HUES64 (cell line): Measurements from ENCODE around the gene PSTPIP1.
A peak's percentile ranks its signal among the peaks of the same experiment; 100 is the strongest.

Experiments used
- H3K27ac ChIP-seq: 2 replicates; pipeline ENCODE4 v1.7.0; 2013; ENCODE audit warnings: low read depth, low read length, inconsistent platforms
- H3K27me3 ChIP-seq: 2 replicates; pipeline ENCODE4 v1.6.1; 2013; ENCODE audit warnings: mild to moderate bottlenecking, low read length; ENCODE audit not compliant: insufficient read depth
- H3K36me3 ChIP-seq: 2 replicates; pipeline ENCODE4 v1.6.1; 2013; ENCODE audit warnings: mild to moderate bottlenecking, low read length; ENCODE audit not compliant: insufficient read depth
- H3K4me1 ChIP-seq: 2 replicates; pipeline ENCODE4 v1.6.1; 2013; ENCODE audit warnings: mild to moderate bottlenecking, low read length, moderate library complexity; ENCODE audit not compliant: insufficient read depth
- H3K4me3 ChIP-seq: 2 replicates; pipeline ENCODE4 v1.5.1; 2013; ENCODE audit warnings: mild to moderate bottlenecking, low read length, moderate library complexity
- H3K9ac ChIP-seq: 2 replicates; pipeline ENCODE4 v1.6.1; 2013; ENCODE audit warnings: mild to moderate bottlenecking, low read depth, low read length
- H3K9me3 ChIP-seq: 2 replicates; pipeline ENCODE4 v1.6.1; 2013; ENCODE audit warnings: low read depth, low read length; ENCODE audit not compliant: insufficient read depth
- WGBS: fragments of 150-250, 120-280 bp; methylation state at CpG from one replicate; pipeline ENCODE4 v1.1.7; 2013; ENCODE audit warnings: missing lambda C conversion rate; 5-methylcytosine and 5-hydroxymethylcytosine counted together

The PSTPIP1 gene

DNA sequence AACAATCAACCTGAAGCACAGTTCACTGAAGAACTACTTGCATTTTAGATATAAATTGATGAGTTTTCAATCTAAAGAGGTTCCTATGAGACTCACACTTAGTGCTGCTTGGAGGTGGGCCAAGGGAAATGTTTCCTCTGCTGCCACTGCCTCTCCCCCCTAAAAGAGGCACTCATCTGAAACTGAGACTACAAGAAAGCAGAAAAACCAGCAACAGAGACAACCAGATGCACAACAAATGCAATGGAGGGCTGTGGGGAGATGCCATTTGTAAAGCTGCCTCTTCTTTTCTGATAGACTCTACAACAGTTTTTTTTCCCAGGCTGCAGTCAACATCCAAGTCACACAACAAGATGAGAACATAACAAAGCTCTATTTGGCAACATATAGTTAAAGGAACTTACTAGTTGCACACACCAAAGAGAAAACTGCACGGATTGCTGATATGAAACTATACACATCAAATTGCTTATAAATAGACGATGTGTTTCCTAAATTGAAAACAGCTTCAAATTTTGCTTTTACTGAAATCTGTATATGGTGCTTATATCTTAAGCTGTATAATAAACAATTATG is 64.9 kb downstream of the PSTPIP1 start:
- Histone ChIP-seq H3K36me3 (peaks cover 7% of the 10 kb centered on the region; the same call in 1 of the 2 replicates), H3K27ac (no peak overlapping the region), H3K9ac (no peak overlapping the region), H3K4me3 (no peak overlapping the region), H3K9me3 (no peaks in the 10 kb centered on the region), H3K27me3 (no peaks in the 10 kb centered on the region), H3K4me1 (peaks cover 30% of the 10 kb centered on the region)
- WGBS: 100% methylated on average over 2 of the region's 2 CpGs

DNA sequence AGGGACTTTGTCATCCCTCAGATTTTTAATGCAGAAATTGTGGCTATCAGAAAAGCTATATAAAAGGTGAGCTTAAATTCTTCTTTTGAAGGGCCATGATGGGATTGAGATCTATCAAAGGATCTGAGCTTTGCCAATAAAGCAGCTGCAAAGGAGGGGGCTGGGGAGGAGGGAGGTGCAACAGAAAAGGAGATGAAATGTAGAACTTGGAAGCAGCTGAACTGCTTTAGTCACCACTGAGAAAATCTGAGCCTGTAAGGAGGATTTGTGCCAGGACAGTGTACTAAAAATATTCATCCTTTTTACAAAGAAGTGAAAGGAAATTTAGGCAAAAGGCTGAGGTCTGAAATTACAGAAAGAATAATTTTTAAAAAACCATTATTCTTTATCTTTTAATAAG is 65.6 kb downstream of the PSTPIP1 start:
- Histone ChIP-seq H3K9me3 (no peaks in the 10 kb centered on the region), H3K9ac (no peak overlapping the region), H3K4me3 (no peak overlapping the region), H3K27ac (no peak overlapping the region), H3K4me1 (peaks cover 30% of the 10 kb centered on the region), H3K27me3 (no peaks in the 10 kb centered on the region), H3K36me3 (peaks cover 6% of the 10 kb centered on the region; the same call in 1 of the 2 replicates)

DNA sequence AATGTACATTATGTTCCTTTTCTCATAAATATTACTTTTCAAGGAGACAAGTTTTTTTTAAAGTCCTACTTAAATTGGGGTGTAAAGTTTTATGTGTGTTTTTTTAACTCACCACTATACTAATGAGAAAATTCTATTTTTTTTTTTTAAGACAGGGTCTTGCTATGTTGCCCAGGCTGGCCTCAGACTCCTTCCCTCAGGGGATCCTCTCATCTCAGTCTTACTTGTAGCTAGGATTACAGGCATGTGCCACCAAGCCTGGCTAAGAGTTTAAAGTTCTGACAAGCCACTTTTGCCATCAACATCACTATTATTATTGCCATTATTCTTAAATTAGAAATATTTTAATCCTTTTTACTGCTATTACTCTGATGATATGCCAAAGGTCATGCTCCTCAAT is 68.3 kb downstream of the PSTPIP1 start:
- no peak overlapping the region for H3K27ac ChIP-seq
- H3K27me3 ChIP-seq: no peaks in the 10 kb centered on the region
- no peak overlapping the region for H3K9ac ChIP-seq
- H3K4me3 ChIP-seq: no peak overlapping the region
- H3K9me3 ChIP-seq: no peaks in the 10 kb centered on the region
- H3K36me3 ChIP-seq: no peaks in the 10 kb centered on the region
- peaks cover 22% of the 10 kb centered on the region for H3K4me1 ChIP-seq

DNA sequence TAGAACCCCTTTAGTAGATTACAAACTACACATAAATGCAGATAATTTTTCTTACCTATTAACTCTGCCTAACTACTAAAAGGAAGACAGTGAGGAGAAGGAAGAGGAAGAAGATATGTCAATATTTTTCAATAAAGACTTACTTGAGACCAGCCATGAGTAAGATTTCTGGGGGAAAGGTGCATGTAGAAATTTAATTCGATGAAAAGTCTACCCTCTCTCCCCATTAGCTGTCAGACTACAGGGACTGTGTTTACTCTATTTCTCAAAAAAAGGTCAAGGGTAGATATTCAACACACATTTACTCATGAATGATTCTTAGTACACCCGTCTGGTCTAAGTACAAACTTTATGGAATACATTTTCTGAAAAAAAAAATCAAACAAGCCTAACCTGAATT is 69.1 kb downstream of the PSTPIP1 start:
- H3K9ac ChIP-seq: no peak overlapping the region
- no peaks in the 10 kb centered on the region for H3K27me3 ChIP-seq
- no peak overlapping the region for H3K27ac ChIP-seq
- peaks cover 22% of the 10 kb centered on the region for H3K4me1 ChIP-seq
- peaks cover 5% of the 10 kb centered on the region; the same call in 1 of the 2 replicates for H3K36me3 ChIP-seq
- no peak overlapping the region for H3K4me3 ChIP-seq
- WGBS: 82% methylated on average over 1 of the region's 2 CpGs
- H3K9me3 ChIP-seq: no peaks in the 10 kb centered on the region

DNA sequence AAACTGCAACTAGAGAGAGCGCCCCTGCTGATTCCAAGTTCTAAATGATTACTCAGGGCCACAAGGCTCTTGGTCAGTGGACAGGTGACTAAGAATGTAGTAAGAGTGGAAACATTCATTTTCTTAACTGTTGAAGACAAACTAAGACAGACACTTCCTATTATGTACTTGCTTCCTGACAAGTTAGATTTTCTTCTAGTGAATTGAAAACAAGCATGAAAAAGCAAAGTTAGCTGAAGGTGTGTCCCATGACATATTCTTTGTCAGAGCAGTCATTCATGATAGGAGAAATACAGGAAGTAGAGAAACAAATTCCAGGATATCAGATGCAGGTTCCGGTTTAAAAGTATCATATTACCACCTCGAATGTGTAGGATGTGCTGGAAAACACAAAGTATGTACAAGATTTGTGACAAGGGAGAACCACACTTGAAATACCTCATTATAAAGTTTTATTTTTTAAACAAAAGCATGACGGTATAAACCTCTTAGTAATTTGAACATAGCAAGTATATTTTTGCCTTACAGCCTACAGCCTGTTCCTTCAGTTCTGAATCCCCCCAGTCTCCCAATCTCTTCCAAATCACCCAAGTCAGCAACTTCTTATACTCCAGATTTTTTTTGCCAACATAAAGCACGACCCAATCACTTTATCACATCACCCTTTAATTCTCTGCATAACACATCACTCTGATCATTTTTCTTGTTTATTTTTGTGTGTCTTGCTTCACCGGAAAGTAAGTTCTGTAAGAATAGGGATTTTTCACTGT is 69.8 kb downstream of the PSTPIP1 start:
- H3K4me3 ChIP-seq: no peak overlapping the region
- H3K9ac ChIP-seq: no peak overlapping the region
- H3K36me3 ChIP-seq: peaks cover 7% of the 10 kb centered on the region; the same call in 1 of the 2 replicates
- H3K4me1 ChIP-seq: peaks cover 26% of the 10 kb centered on the region
- no peak overlapping the region for H3K27ac ChIP-seq
- 80% methylated on average over 4 of the region's 6 CpGs for WGBS
- H3K9me3 ChIP-seq: no peaks in the 10 kb centered on the region
- peaks cover 1% of the 10 kb centered on the region for H3K27me3 ChIP-seq

DNA sequence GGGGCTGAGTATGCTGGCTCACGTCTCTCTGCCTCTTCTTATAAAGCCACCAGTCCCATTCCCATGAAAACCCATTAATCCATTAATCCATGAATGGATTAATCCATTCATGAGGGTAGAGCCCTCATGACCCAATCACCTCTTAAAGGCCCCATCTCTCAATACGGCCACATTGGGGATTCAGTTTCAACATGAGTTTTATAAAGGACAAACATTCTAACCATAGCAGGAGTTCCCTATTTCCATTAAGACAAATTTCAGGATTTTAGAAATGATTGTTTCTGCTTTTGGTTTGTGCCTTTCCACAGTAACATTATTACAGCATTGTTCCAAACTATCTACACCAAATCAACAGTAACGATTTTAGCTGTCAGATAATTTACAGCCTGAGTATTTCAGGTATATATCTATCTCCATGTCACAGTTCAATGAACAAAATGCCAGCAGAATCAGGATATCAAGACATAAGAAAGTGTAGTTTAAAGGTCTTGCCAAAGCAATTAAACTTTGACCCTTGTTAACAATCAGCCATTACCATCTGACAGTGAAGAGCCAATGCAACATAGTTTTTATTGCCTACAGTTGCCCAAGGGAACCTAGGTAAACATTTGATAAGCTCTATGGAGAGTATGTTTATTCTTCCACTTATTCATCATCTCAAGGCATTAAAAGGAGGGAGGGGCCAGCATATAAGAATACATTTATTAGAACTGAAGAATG is 72.2 kb downstream of the PSTPIP1 start:
- Histone ChIP-seq H3K9me3 (no peaks in the 10 kb centered on the region), H3K27ac (no peak overlapping the region), H3K36me3 (peaks cover 7% of the 10 kb centered on the region; the same call in 1 of the 2 replicates), H3K4me1 (peaks cover 28% of the 10 kb centered on the region), H3K4me3 (no peak overlapping the region), H3K27me3 (peaks cover 7% of the 10 kb centered on the region), H3K9ac (no peak overlapping the region)
- 79% methylated on average over 3 of the region's 3 CpGs for WGBS

DNA sequence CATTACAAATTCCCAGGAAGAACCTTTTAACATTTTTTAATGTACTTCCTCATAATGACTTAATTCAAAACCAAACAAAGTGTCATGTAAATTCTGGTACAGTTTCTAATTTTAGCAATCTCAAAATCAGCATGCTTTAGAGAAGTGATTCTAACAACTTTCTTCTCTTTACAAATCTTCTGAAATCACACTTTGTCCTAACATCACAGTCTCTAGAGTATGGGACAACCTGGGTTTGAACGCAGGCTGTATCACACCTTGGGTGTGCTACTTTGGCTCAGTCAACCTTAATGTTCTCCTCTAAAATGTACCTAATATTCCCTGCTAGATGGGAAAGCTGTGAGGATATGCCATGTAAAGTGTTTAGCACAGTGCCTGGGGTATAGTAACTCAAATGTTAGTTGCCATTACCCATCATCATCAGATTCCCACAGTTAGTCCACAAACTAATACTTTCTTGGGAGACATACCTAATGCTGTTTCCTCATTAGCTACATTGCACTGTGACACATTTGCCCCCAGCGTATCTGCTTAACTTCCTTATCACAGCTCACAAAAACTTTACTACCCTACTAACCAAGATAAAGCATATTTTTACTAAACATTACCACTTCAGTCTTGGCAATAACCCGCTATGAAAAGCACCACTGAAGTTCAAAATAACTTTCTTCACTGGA is 72.9 kb downstream of the PSTPIP1 start:
- H3K27ac ChIP-seq: no peak overlapping the region
- H3K27me3 ChIP-seq: peaks cover 7% of the 10 kb centered on the region
- peaks cover 7% of the 10 kb centered on the region; the same call in 1 of the 2 replicates for H3K36me3 ChIP-seq
- peaks cover 28% of the 10 kb centered on the region for H3K4me1 ChIP-seq
- H3K9me3 ChIP-seq: no peaks in the 10 kb centered on the region
- H3K9ac ChIP-seq: no peak overlapping the region
- 92% methylated on average over 3 of the region's 3 CpGs for WGBS
- H3K4me3 ChIP-seq: no peak overlapping the region

DNA sequence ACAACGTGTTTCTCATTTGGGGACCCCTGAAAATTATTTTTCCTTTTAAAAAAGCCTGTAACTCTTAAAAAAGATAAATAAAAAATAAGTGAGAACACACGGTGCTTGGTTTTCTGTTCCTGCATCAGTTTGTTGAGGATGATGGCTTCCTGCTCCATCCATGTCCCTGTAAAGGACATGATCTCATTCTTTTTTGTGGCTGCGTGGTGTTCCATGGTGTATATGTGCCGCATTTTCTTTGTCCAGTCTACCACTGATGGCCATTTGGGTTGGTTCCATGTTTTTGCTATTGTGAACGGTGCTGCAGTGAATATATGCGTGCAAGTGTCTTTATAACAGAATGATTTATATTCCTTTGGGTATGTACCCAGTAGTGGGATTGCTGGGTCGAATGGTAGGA is 73.7 kb downstream of the PSTPIP1 start:
- no peaks in the 10 kb centered on the region for H3K9me3 ChIP-seq
- no peak overlapping the region for H3K9ac ChIP-seq
- no peak overlapping the region for H3K4me3 ChIP-seq
- peaks cover 7% of the 10 kb centered on the region; the same call in 1 of the 2 replicates for H3K36me3 ChIP-seq
- 98% methylated on average over 7 of the region's 7 CpGs for WGBS
- H3K4me1 ChIP-seq: peaks cover 25% of the 10 kb centered on the region
- no peak overlapping the region for H3K27ac ChIP-seq
- peaks cover 7% of the 10 kb centered on the region for H3K27me3 ChIP-seq

DNA sequence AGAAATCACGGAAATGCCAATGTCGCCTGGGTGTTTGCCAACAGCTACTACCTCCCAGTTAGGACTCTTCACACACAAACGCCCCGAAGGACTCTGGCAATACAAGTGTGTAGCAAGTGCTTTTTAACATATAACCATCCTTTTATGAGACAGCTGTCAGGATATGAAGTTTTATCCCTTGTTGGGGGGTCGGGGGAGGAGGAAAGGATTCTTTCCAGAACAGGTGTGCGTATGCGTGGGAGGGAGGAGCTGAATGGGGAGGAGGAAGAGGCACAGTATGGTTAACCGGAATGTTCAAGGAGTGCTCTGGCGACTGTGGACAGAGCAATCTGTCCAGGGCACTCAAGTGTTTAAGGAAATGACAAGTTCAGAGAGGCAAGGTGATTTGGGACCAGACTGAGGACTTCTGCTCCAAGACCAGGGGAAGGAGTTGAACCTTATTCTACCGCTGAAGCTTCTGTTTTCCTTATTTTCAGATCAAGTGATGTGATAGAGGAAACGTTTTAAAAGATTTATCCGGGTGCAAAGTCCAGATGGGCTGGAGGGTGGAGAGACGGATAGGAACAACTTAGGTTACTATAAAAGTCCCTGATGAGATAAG is 74.7 kb downstream of the PSTPIP1 start:
- Histone ChIP-seq H3K27ac (no peak overlapping the region), H3K4me1 (peaks cover 15% of the 10 kb centered on the region), H3K9me3 (no peaks in the 10 kb centered on the region), H3K27me3 (peaks cover 7% of the 10 kb centered on the region), H3K9ac (peak overlapping the region; percentile 95; the same call in 1 of the 2 replicates), H3K4me3 (peak overlapping the region; percentile 92), H3K36me3 (peaks cover 7% of the 10 kb centered on the region; the same call in 1 of the 2 replicates)
- 58% methylated on average over 13 of the region's 13 CpGs for WGBS

DNA sequence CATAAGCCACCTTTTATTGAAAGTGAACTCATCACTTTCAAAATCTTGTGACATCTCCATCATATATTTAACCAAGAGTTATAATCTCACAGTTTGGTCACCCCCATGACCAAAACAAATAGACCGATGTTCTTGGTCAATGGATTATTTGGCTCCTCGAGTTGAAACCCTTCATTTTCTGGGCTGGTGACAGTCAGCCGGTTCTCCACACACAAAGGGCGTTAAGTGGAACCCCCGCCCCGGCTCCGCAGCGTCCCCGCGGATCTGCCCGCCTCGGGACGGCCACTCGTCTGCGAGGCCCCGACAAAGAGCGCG is 75.2 kb downstream of the PSTPIP1 start:
- peaks cover 14% of the 10 kb centered on the region for H3K4me1 ChIP-seq
- WGBS: 2% methylated on average over 18 of the region's 18 CpGs
- H3K4me3 ChIP-seq: peak overlapping the region; percentile 92
- no peaks in the 10 kb centered on the region for H3K9me3 ChIP-seq
- H3K36me3 ChIP-seq: peaks cover 7% of the 10 kb centered on the region; the same call in 1 of the 2 replicates
- peaks cover 7% of the 10 kb centered on the region for H3K27me3 ChIP-seq
- no peak overlapping the region for H3K27ac ChIP-seq
- H3K9ac ChIP-seq: peak overlapping the region; percentile 95
